ENCODE results near the gene OR4S2. TPM values are rescaled to one million over a fixed set of nuclear protein-coding genes. Genes with fewer than 3 reads are reported as not detected.

The OR4S2 gene
- total and polyA plus RNA-seq, 2 of the 8 experiments (the other 6 are each of a cell fraction or from before 2014, with no cell fraction given), result not detected

- Histone ChIP-seq H3K4ac (replicated peaks; ENCODE audit: insufficient read length, low read depth, low read length) (no peak overlapping the region), H2BK12ac (ENCODE audit: low read depth, low read length) (no peak overlapping the region), H3K4me3 (ENCODE audit: extremely low read depth in 1 of 4, insufficient read depth in 2 of 4, low read depth in 3 of 4, low read length in 4 of 4) (no peak overlapping the region), H2AK5ac (ENCODE audit: low read depth, low read length) (no peak overlapping the region), H4K20me1 (replicated peaks in 1 of 2; ENCODE audit: control insufficient read depth in 1 of 2, insufficient read depth in 2 of 2, low read length in 2 of 2) (no peaks in the 10 kb centered on the region), H4K8ac (ENCODE audit: extremely low read depth, insufficient read depth, low read length) (no peak overlapping the region), H3K36me3 (ENCODE audit: control insufficient read depth in 2 of 4, insufficient read depth in 4 of 4, low read length in 3 of 4) (no peaks in the 10 kb centered on the region), H4K5ac (ENCODE audit: insufficient read length, low read depth, low read length) (no peak overlapping the region), H3K18ac (ENCODE audit: extremely low read depth, low read length) (no peak overlapping the region), H2AFZ (ENCODE audit: low read length) (no peak overlapping the region), H3K23ac (ENCODE audit: insufficient read length) (no peak overlapping the region), H3K4me1 (replicated peaks in 1 of 4; ENCODE audit: control insufficient read depth in 3 of 4, insufficient read depth in 4 of 4, low read length in 3 of 4) (no peaks in the 10 kb centered on the region), H3K14ac (ENCODE audit: insufficient read length) (no peak overlapping the region), H3K9ac (replicated peaks in 1 of 4; ENCODE audit: extremely low read depth in 1 of 4, low read depth in 3 of 4, low read length in 3 of 4) (no peak overlapping the region), H2BK120ac (replicated peaks; ENCODE audit: low read depth, low read length) (no peak overlapping the region), H3K27me3 (replicated peaks in 1 of 4; ENCODE audit: control insufficient read depth in 3 of 4, extremely low read depth in 1 of 4, insufficient read depth in 3 of 4, low read length in 3 of 4) (no peaks in the 10 kb centered on the region), H2BK5ac (ENCODE audit: low read depth, low read length) (no peak overlapping the region), H2BK20ac (ENCODE audit: low read length) (no peak overlapping the region), H3K79me1 (ENCODE audit: low read depth, low read length) (no peaks in the 10 kb centered on the region), H4K91ac (replicated peaks; ENCODE audit: insufficient read length, low read length) (no peak overlapping the region), H3K9me3 (ENCODE audit: insufficient read depth in 2 of 2, low read depth in 1 of 2, low read length in 1 of 2) (peaks cover 5 to 10% of the 10 kb centered on the region in 2 experiments; a peak in 3 of 4 replicates), H3K56ac (replicated peaks; ENCODE audit: insufficient read length, low read depth, low read length) (no peak overlapping the region), H3K23me2 (ENCODE audit: low read depth, low read length) (no peaks in the 10 kb centered on the region), H3K79me2 (ENCODE audit: control insufficient read depth in 1 of 2, insufficient read depth in 2 of 2, low read length in 2 of 2) (no peaks in the 10 kb centered on the region), H2BK15ac (ENCODE audit: low read length) (no peak overlapping the region), H3K4me2 (ENCODE audit: insufficient read depth in 1 of 2, low read depth in 2 of 2, low read length in 2 of 2) (no peak overlapping the region), H3K27ac (ENCODE audit: low read depth, low read length) (no peak overlapping the region)
- POLR2A ChIA-PET (ENCODE audit: partially characterized antibody), result no interaction called here
- DNase-seq (ENCODE audit: low read depth in 1 of 2, low spot score in 2 of 2) (no peak), FAIRE-seq (no peak)
- no peak for TF ChIP-seq SUZ12 (IDR thresholded peaks at IDR 0.05; ENCODE audit: low read length)
- no peak for TF ChIP-seq FOSL1 (IDR thresholded peaks at IDR 0.05; ENCODE audit: insufficient read depth, low read depth, low read length)
- CTCF ChIA-PET (ENCODE audit: partially characterized antibody), result no interaction called here
- WGBS, 2 experiments (ENCODE audit: extremely low coverage in 1 of 2, insufficient coverage in 1 of 2, insufficient read length in 1 of 2, insufficient replicate concordance in 2 of 2, low coverage in 1 of 2, low lambda C conversion rate in 2 of 2, missing lambda C conversion rate in 1 of 2), result 100% methylated on average over 1 of the region's 1 CpG; no CpG with 5 or more reads in 1 of the 2 experiments
These were observed 23.6 kb upstream of the OR4S2 start for GRCh38 chr11:55624531-55624930.

All from H1 (cell line).